Heart right ventricle (tissue), 16 donors: Measurements from ENCODE around the gene SLC2A10. TPM values are rescaled to one million over a fixed set of nuclear protein-coding genes. Genes with fewer than 3 reads are reported as not detected.

Experiments
- ATAC-seq, 8 donors: fragments of 200-7000 bp; cut with Tn5 transposase; one replicate each; pipeline ENCODE4 v1.9.1; 2020; ENCODE audit warnings: mild to moderate bottlenecking in 8 of 8, moderate library complexity in 8 of 8, moderate number of reproducible peaks in 1 of 8
- DNase-seq, 2 donors: peaks; one replicate each; pipeline ENCODE4 v3.0.0-alpha.2; 2020
- H3K27ac ChIP-seq, 10 donors: fragments of 200-600 bp; sonication (generic) in 2 of 10; one replicate each; pipeline versions ENCODE4 v1.5.0 to v1.8.0; 2020 to 2022; ENCODE audit warnings: mild to moderate bottlenecking in 3 of 10
- H3K27me3 ChIP-seq, 7 donors: fragments of 200-600 bp; one replicate each; pipeline ENCODE4 v1.8.0; 2021 to 2022; ENCODE audit warnings: mild to moderate bottlenecking in 2 of 7
- H3K36me3 ChIP-seq, 9 donors: fragments of 200-600 bp; sonication (generic) in 1 of 9; one replicate each; pipeline versions ENCODE4 v1.5.0 to v1.8.0; 2020 to 2022; ENCODE audit warnings: mild to moderate bottlenecking in 2 of 9
- H3K4me1 ChIP-seq, 9 donors: fragments of 200-600 bp; sonication (generic) in 1 of 9; one replicate each; pipeline versions ENCODE4 v1.5.0 to v1.8.0; 2020 to 2022; ENCODE audit warnings: mild to moderate bottlenecking in 4 of 9
- H3K4me3 ChIP-seq, 10 donors: fragments of 200-600 bp; sonication (generic) in 2 of 10; one replicate each; pipeline versions ENCODE4 v1.5.0 to v1.8.0; 2020 to 2022; ENCODE audit warnings: mild to moderate bottlenecking in 7 of 10, moderate library complexity in 2 of 10
- H3K9me3 ChIP-seq, 11 donors: fragments of 200-600 bp in 10 of 11; sonication (generic) in 2 of 11; one replicate each; pipeline versions ENCODE4 v1.5.0 to v1.8.0; 2013 to 2022; ENCODE audit warnings: mild to moderate bottlenecking in 2 of 11, control low read depth in 1 of 11, moderate library complexity in 1 of 11
- CTCF ChIP-seq, 9 donors: fragments of 200-600 bp; sonication (generic) in 2 of 9; IDR thresholded peaks; one replicate each; pipeline versions ENCODE4 v1.5.0 to v1.8.0; 2021 to 2022; ENCODE audit warnings: antibody characterized with exemption in 9 of 9, mild to moderate bottlenecking in 5 of 9, moderate library complexity in 1 of 9
- WGBS, 2 donors: extraction: QIAGEN DNeasy Blood & Tissue Kit; methylation state at CpG; one replicate each; pipeline ENCODE4 v1.1.7; 2013; ENCODE audit warnings: inconsistent platforms in 1 of 2; 5-methylcytosine and 5-hydroxymethylcytosine counted together
- intact Hi-C, 10 donors: fragments of 100-400 bp; cut with DNase I; formaldehyde crosslinking; loops; one replicate each; pipeline versions ENCODE4 v1.11.1 to v1.14.2; 2022
- polyA plus RNA-seq, 2 donors: library from polyadenylated mRNA; stranded (reverse); fragments of 200-250 nt; gene quantifications; one replicate each; pipeline ENCODE4 v1.2.3, GENCODE V29; 2013
- total RNA-seq, 10 donors: library from RNA; stranded (reverse); fragmentation: NEBNext Ultra II Directional in 3 of 10; extraction: Animal tissue kit (Norgen Biotek cat#: 25700) in 3 of 10; gene quantifications; one replicate each; pipeline versions ENCODE4 v1.2.1 to v1.2.4, GENCODE V29; 2021 to 2023
- donor health status: Arrhythmogenic right ventricular cardiomyopathy.
- donor health status: ischemic (EF 13 %, LVEDD 7.1; RV severe dilation, severe dysfunction).
- donor health status: healthy with polysubstance abuse.
- donor health status: DM: no; HTN: yes; CAD: no.
- donor health status: DM: no; HTN: no; CAD: no.
- donor health status: ischemic (EF 25% LVEDD 6.9; RV normal size, moderate dysfunction).
- donor health status: ischemic (EF 25% LVEDD 5.7; RV mildly dilated, moderate dysfunction).
- donor health status: healthy.
- donor health status: DM: yes; HTN: yes; CAD: no.
- donor health status: Ischemic cardiomyopathy.
- donor health status: ischemic (EF 35%, LVEDD 5.7; RV mildly dilated, moderate dysfunction).
- donor health status: nonischemic (EF 11% LVEDD 7.7; RV severe dilation, severe dysfunction).
- donor health status: DM: yes; HTN: yes; CAD: no.
- donor health status: PGD.
- donor health status: ischemic (EF 29% LVEDD 5.4; RV normal size, mild dysfunction).
- donor health status: nonischemic (EF 23%, LVEDD 6.1; RV moderate dilation, normal function).

SLC2A10 gene
- total and polyA plus RNA-seq, 12 donors, result 1.1 to 5.2 (median 2.5) TPM

GRCh38 chr20:46706242-46706641 lies 3.2 kb upstream of the SLC2A10 start:
- ATAC-seq (no peak), DNase-seq (no peak)
- no peaks in the 10 kb centered on the region for H3K36me3 ChIP-seq
- intact Hi-C loops, result no loop called here
- WGBS, 2 donors, result 94 to 96% methylated on average over 2 of the region's 2 CpGs
- H3K4me3 ChIP-seq, result no peak overlapping the region
- peaks cover 0 to 34% (median 5%) of the 10 kb centered on the region in 7 donors for H3K27me3 ChIP-seq
- H3K9me3 ChIP-seq, result peaks cover 0 to 15% (median 0%) of the 10 kb centered on the region in 11 donors
- H3K4me1 ChIP-seq, result peaks cover 0 to 21% (median 11%) of the 10 kb centered on the region in 9 donors
- no peak overlapping the region for H3K27ac ChIP-seq
- no peak for TF ChIP-seq CTCF (IDR thresholded peaks at IDR 0.05)

- no peak for ATAC-seq
- WGBS, 2 donors, result 65 to 67% methylated on average over 8 of the region's 8 CpGs
- Histone ChIP-seq H3K27ac (no peak overlapping the region), H3K36me3 (no peaks in the 10 kb centered on the region), H3K27me3 (peaks cover 0 to 34% (median 0%) of the 10 kb centered on the region in 7 donors), H3K4me1 (peaks cover 0 to 32% (median 11%) of the 10 kb centered on the region in 9 donors), H3K9me3 (peaks cover 0 to 15% (median 0%) of the 10 kb centered on the region in 11 donors), H3K4me3 (no peak overlapping the region)
- TF ChIP-seq CTCF (IDR thresholded peaks at IDR 0.05), result no peak
- no peak for DNase-seq
- intact Hi-C loops, result no loop called here
Measured at GRCh38 chr20:46708172-46708860, 1.1 kb upstream of the SLC2A10 start.

GRCh38 chr20:46709055-46709458 lies 392 bp upstream of the SLC2A10 start:
- peaks cover 0 to 33% (median 0%) of the 10 kb centered on the region in 7 donors for H3K27me3 ChIP-seq
- DNase-seq (no peak), ATAC-seq (peak in 7 of 8 donors; percentile 7 to 27 (median 14))
- intact Hi-C loops, result no loop called here
- peak overlapping the region in 9 of 10 donors; percentile 25 to 81 (median 70) for H3K27ac ChIP-seq
- H3K9me3 ChIP-seq, result peaks cover 0 to 15% (median 0%) of the 10 kb centered on the region in 11 donors
- no peaks in the 10 kb centered on the region for H3K36me3 ChIP-seq
- peak overlapping the region; percentile 67 to 86 (median 78) for H3K4me3 ChIP-seq
- WGBS, 2 donors, result 60 to 65% methylated on average over 13 of the region's 13 CpGs
- H3K4me1 ChIP-seq, result peaks cover 0 to 32% (median 11%) of the 10 kb centered on the region in 9 donors
- TF ChIP-seq CTCF (IDR thresholded peaks at IDR 0.05), result no peak

- peaks cover 0 to 36% (median 11%) of the 10 kb centered on the region in 9 donors for H3K4me1 ChIP-seq
- peak overlapping the region in 8 of 10 donors; percentile 25 to 81 (median 73) for H3K27ac ChIP-seq
- peak overlapping the region; percentile 67 to 86 (median 78) for H3K4me3 ChIP-seq
- intact Hi-C loops, result no loop called here
- TF ChIP-seq CTCF (IDR thresholded peaks at IDR 0.05), result no peak
- WGBS, 2 donors, result 44 to 45% methylated on average over 22 of the region's 22 CpGs
- H3K27me3 ChIP-seq, result peaks cover 0 to 28% (median 0%) of the 10 kb centered on the region in 7 donors
- no peaks in the 10 kb centered on the region for H3K36me3 ChIP-seq
- no peak for ATAC-seq
- H3K9me3 ChIP-seq, result peaks cover 0 to 15% (median 0%) of the 10 kb centered on the region in 11 donors
- no peak for DNase-seq
Measured at GRCh38 chr20:46710153-46710913, 884 bp downstream of the SLC2A10 start.
